Upper lobe of right lung (tissue), 1 donor: ENCODE measurements around the gene RHD. TPM values are rescaled to one million over a fixed set of nuclear protein-coding genes. Genes with fewer than 3 reads are reported as not detected.
"Not testable (repeated sequence)": the region's sequence is repeated elsewhere in the genome, so short reads cannot be mapped to it uniquely, and the experiment has no call there.

Experiments
- ATAC-seq: fragments of 200-7000 bp; cut with Tn5 transposase; one replicate; pipeline ENCODE4 v1.9.1; 2020; ENCODE audit warnings: mild to moderate bottlenecking, moderate library complexity
- DNase-seq: peaks from one replicate; pipeline ENCODE4 v3.0.0-alpha.2; 2020
- H3K27ac ChIP-seq: fragments of 200-600 bp; one replicate; pipeline ENCODE4 v1.8.0; 2022
- H3K27me3 ChIP-seq: fragments of 200-600 bp; one replicate; pipeline ENCODE4 v1.8.0; 2022; ENCODE audit warnings: mild to moderate bottlenecking
- H3K36me3 ChIP-seq: fragments of 200-600 bp; one replicate; pipeline ENCODE4 v1.8.0; 2022
- H3K4me1 ChIP-seq: fragments of 200-600 bp; one replicate; pipeline ENCODE4 v1.8.0; 2022
- H3K4me3 ChIP-seq: fragments of 200-600 bp; one replicate; pipeline ENCODE4 v1.8.0; 2022; ENCODE audit warnings: mild to moderate bottlenecking
- H3K9me3 ChIP-seq: fragments of 200-600 bp; one replicate; pipeline ENCODE4 v1.8.0; 2022
- CTCF ChIP-seq: fragments of 200-600 bp; IDR thresholded peaks from one replicate; pipeline ENCODE4 v1.8.0; 2022; ENCODE audit warnings: antibody characterized with exemption
- intact Hi-C: fragments of 100-400 bp; cut with DNase I; formaldehyde crosslinking; loops from one replicate; pipeline ENCODE4 v1.11.0; 2022
- total RNA-seq: library from RNA; stranded (reverse); fragmentation: NEBNext Ultra II Directional; extraction: Animal tissue kit (Norgen Biotek cat#: 25700); gene quantifications from one replicate; pipeline ENCODE4 v1.2.1, GENCODE V29; 2021
- donor health status: DM: no; HTN: yes; CAD: no; lungs with severe emphysema.

Gene RHD
- total RNA-seq, 1 donor from 2014 or later: not detected

DNA sequence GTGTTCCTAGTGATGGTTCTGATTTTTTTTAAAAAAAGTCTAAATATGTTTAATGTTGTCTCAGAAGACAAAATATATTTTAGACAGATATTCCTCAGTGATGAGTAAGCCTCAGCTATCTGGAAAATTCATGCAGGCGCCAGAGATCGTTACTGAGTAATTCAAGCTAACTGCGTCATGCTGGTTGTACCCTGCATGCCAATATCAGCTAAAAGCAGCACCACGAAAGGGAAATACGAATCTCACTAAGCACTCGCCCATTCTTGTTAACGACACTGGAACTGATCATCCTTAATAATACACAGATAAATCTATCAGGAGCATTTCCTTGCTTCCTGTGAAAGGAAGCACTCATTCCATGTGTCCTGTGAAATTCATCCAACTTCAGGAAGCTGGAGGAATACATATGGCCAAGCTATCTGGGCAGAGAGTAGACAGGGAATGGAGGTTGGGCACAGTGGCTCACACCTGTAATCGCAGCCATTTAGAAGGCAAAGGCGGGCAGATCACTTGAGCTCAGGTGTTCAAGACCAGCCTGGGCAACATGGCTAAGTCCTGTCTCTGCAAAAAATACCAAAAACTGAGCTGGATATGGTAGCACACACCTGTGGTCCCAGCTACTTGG is 48.1 kb downstream of the RHD start:
- H3K36me3 ChIP-seq, H3K27ac ChIP-seq, H3K4me3 ChIP-seq, ATAC-seq, DNase-seq, H3K9me3 ChIP-seq, H3K27me3 ChIP-seq, intact Hi-C loops, H3K4me1 ChIP-seq: not testable (repeated sequence)

DNA sequence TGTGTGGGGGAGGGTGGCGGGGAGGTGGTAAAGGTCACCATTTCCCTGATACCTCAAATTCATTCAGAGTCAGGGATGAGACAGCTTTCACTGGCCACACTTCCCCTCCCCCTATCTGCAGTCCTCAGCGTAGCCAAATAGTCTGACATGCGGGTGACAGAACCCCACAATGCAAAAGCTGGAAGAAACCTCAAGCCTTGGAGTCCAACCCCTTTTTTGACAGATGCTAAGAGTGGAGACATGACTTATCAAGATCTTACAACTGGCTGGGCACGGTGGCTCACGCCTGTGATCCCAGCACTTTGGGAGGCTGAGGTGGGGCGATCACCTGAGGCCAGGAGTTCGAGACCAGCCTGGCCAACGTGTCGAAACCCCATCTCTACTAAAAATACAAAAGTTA is 49.8 kb downstream of the RHD start:
- H3K36me3 ChIP-seq, H3K4me3 ChIP-seq, H3K27me3 ChIP-seq, H3K4me1 ChIP-seq, DNase-seq, H3K9me3 ChIP-seq, H3K27ac ChIP-seq, ATAC-seq, intact Hi-C loops: not testable (repeated sequence)

GRCh38 chr1:25324407-25324806 is 52.1 kb downstream of the RHD start:
- H3K4me3 ChIP-seq, DNase-seq, H3K4me1 ChIP-seq, ATAC-seq, H3K36me3 ChIP-seq, H3K27ac ChIP-seq, H3K27me3 ChIP-seq, intact Hi-C loops, H3K9me3 ChIP-seq: not testable (repeated sequence)

- peak; percentile 60 for ATAC-seq
- H3K36me3 ChIP-seq, intact Hi-C loops: not testable (repeated sequence)
Observed at GRCh38 chr1:25327864-25328790, 55.8 kb downstream of the RHD start.

DNA sequence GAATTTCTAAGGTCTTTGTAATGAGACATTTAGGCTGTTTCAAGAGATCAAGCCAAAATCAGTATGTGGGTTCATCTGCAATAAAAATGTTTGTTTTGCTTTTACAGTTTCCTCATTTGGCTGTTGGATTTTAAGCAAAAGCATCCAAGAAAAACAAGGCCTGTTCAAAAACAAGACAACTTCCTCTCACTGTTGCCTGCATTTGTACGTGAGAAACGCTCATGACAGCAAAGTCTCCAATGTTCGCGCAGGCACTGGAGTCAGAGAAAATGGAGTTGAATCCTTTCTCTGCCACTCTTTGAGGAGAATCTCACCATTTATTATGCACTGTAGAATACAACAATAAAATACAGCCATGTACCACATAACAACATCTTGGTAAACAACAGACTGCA is 56.5 kb downstream of the RHD start:
- ATAC-seq: not testable (repeated sequence)

More at GRCh38 chr1:25327864-25328790, 55.8 kb downstream of the RHD start:
- H3K27me3 ChIP-seq, H3K9me3 ChIP-seq, H3K4me3 ChIP-seq, H3K27ac ChIP-seq, DNase-seq, H3K4me1 ChIP-seq: not testable (repeated sequence)

GRCh38 chr1:25329336-25329735 is 57.0 kb downstream of the RHD start:
- H3K27me3 ChIP-seq, H3K4me1 ChIP-seq, H3K27ac ChIP-seq, ATAC-seq, intact Hi-C loops, H3K9me3 ChIP-seq, DNase-seq, H3K4me3 ChIP-seq, H3K36me3 ChIP-seq: not testable (repeated sequence)

More for the DNA sequence above, 56.5 kb downstream of the RHD start:
- H3K9me3 ChIP-seq, H3K27ac ChIP-seq, H3K4me1 ChIP-seq, intact Hi-C loops, H3K4me3 ChIP-seq, DNase-seq, H3K36me3 ChIP-seq, H3K27me3 ChIP-seq: not testable (repeated sequence)

DNA sequence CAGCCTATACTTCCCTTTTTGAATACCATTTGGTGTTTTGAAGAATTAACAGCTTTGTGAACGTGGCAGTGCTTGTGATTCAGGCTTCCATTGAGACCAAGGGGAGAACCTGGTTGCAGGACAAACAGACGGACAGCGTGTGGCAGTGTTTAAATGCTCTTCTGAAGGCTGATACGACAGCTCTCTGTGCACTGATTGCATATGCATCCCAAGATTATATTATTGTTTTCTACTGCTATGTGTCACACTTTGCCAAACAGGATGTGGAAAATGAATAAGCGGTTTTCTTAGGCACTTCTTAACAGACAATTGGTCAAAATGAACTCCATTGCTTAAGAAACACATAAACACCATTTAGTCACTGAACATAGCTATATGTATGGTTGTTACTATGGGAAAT is 57.6 kb downstream of the RHD start:
- DNase-seq, H3K4me3 ChIP-seq, H3K27ac ChIP-seq, intact Hi-C loops, H3K36me3 ChIP-seq, H3K9me3 ChIP-seq, H3K4me1 ChIP-seq, H3K27me3 ChIP-seq: not testable (repeated sequence)
- peak; percentile 45 for ATAC-seq

DNA sequence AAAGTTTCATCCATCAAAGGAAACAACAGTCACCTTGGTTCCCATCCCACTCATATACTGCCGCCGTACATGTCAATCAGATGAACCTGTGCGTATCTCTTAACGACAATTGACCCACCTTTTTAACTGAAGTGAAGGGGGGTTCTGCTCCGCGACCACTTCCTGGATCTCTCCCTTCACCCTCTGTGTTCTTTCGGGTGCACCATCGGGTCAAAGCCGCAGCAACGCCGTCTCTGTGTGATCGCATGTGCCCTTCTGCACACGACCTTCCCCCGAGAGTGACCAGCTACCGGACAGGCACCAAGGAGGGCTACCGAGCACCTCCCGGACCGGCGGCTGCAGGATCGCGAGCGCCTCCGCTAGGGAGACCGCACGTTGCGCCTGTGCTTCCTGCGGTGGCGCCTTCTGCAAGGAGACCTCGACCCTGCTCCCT is 64.6 kb downstream of the RHD start:
- H3K27me3 ChIP-seq, H3K36me3 ChIP-seq, intact Hi-C loops, H3K9me3 ChIP-seq, H3K27ac ChIP-seq: not testable (repeated sequence)
- peak overlapping the region; percentile 63 for H3K4me3 ChIP-seq
- peak; percentile 22 for TF ChIP-seq CTCF
- peak; percentile 69 for ATAC-seq
- peaks cover 22% of the 10 kb centered on the region for H3K4me1 ChIP-seq
- DNase-seq: peak; percentile 79

- intact Hi-C loops, H3K36me3 ChIP-seq, H3K27me3 ChIP-seq, H3K9me3 ChIP-seq, DNase-seq: not testable (repeated sequence)
- Histone ChIP-seq H3K27ac (peak overlapping the region; percentile 95), H3K4me3 (peak overlapping the region; percentile 85), H3K4me1 (peaks cover 22% of the 10 kb centered on the region)
- ATAC-seq: peak; percentile 78
Observed at GRCh38 chr1:25337483-25338187, 65.3 kb downstream of the RHD start.
